ENCODE data around the gene TOX2. TPM values are rescaled to one million over a fixed set of nuclear protein-coding genes. Genes with fewer than 3 reads are reported as not detected.

The TOX2 gene
- total RNA-seq, 1 experiment from 2014 or later = 2.7 TPM

DNA sequence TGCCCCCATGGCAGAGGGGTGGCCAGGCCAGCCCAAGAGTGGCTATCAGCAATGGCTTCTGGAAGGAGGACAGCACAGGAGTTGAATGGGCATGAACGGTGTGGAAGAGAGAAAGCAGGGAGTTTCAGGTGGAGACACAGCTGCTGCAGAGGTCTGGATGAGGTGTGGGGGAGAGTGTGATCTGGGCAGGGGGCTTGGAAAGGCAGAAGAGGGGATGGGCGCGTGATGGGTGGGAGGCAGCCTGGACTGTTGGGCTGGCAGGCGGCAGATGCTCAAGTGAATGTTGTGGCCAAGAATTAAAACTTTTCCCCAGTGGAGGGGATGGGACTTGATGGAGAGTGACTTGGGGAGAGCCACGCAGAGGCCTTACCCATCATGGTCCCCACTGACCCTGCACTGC is 46.5 kb downstream of the TOX2 start:
- no TSS peak for BruUV-seq (replicated peaks)
- no peaks in the 10 kb centered on the region for H3K36me3 Mint-ChIP-seq (ENCODE audit: insufficient read depth, unreplicated experiment)
- CTCF ChIA-PET = no interaction called here
- no peaks in the 10 kb centered on the region for H3K27me3 Mint-ChIP-seq (ENCODE audit: insufficient read depth, unreplicated experiment)
- POLR2A ChIA-PET = no interaction called here
- H3K4me1 Mint-ChIP-seq (ENCODE audit: insufficient read depth, unreplicated experiment) = peaks cover 12% of the 10 kb centered on the region
- intact Hi-C loops (cut with micrococcal nuclease) = no loop called here
- TF ChIP-seq, protein P1, sequence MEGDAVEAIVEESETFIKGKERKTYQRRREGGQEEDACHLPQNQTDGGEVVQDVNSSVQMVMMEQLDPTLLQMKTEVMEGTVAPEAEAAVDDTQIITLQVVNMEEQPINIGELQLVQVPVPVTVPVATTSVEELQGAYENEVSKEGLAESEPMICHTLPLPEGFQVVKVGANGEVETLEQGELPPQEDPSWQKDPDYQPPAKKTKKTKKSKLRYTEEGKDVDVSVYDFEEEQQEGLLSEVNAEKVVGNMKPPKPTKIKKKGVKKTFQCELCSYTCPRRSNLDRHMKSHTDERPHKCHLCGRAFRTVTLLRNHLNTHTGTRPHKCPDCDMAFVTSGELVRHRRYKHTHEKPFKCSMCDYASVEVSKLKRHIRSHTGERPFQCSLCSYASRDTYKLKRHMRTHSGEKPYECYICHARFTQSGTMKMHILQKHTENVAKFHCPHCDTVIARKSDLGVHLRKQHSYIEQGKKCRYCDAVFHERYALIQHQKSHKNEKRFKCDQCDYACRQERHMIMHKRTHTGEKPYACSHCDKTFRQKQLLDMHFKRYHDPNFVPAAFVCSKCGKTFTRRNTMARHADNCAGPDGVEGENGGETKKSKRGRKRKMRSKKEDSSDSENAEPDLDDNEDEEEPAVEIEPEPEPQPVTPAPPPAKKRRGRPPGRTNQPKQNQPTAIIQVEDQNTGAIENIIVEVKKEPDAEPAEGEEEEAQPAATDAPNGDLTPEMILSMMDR (IDR thresholded peaks at IDR 0.05; ENCODE audit: unreplicated experiment) = no peak
- no peaks in the 10 kb centered on the region for H3K9me3 Mint-ChIP-seq (ENCODE audit: unreplicated experiment)
- H3K4me3 Mint-ChIP-seq (ENCODE audit: unreplicated experiment) = no peak overlapping the region
- peak overlapping the region; percentile 31 for H3K27ac Mint-ChIP-seq (ENCODE audit: low read depth, unreplicated experiment)
- no peak for DNase-seq (ENCODE audit: unreplicated experiment)

DNA sequence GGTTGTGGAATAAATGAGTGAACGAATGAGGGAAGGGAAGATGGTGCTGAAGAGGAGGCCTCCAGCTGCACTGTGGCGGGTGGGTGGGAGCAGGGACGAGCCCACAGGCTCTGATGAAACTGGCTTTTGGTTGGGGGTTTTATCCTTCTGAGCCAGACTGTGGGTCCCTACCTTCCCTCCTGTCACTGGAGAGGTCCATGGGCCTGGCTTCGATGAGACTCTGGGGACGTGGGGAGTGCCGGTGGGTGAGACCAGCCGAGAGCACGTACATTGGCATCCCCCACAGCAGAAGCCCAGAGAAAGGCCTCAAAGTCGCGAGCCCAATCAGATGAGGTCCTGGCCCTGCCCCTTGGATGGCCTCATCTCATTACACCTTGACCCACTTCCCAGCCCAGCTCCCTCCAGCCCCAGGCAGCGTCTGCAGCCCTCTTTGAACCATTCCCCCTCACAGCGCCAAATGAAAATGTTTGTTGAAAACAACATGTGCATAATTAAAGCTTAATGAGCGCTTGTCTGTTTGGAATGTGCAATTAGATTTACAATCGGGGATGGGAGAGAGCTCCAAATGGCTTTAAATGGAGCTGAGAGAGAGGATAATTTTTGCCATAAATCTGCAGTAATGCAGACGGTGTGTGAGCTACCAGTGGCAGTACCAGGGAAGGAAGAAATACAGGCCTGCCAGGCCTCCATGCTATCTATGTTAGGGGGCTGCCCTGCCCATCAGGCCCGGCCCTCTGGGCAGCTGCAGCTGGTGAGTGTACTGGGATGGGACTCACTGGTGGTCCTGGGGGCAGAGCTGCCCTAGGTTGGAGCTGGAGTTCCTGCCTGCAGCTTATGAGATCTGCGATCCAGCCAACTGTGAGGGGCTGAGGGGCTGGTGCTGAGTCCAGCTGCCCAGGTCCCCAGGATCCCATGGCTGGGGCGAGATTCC is 47.2 kb downstream of the TOX2 start:
- POLR2A ChIA-PET = no interaction called here
- no peak overlapping the region for H3K27ac Mint-ChIP-seq (ENCODE audit: low read depth, unreplicated experiment)
- TF ChIP-seq, protein P1 (IDR thresholded peaks at IDR 0.05; ENCODE audit: unreplicated experiment) = no peak
- no peak overlapping the region for H3K4me3 Mint-ChIP-seq (ENCODE audit: unreplicated experiment)
- peaks cover 8% of the 10 kb centered on the region for H3K4me1 Mint-ChIP-seq (ENCODE audit: insufficient read depth, unreplicated experiment)
- no peaks in the 10 kb centered on the region for H3K9me3 Mint-ChIP-seq (ENCODE audit: unreplicated experiment)
- DNase-seq (ENCODE audit: unreplicated experiment) = no peak
- intact Hi-C loops (cut with micrococcal nuclease) = no loop called here
- no TSS peak for BruUV-seq (replicated peaks)
- CTCF ChIA-PET = interaction anchor here (0.6 kb wide), 2 partner anchors 163 to 213 kb away, joined by 3 read pairs; no protein-coding TSS in a partner anchor
- H3K27me3 Mint-ChIP-seq (ENCODE audit: insufficient read depth, unreplicated experiment) = no peaks in the 10 kb centered on the region
- no peaks in the 10 kb centered on the region for H3K36me3 Mint-ChIP-seq (ENCODE audit: insufficient read depth, unreplicated experiment)

DNA sequence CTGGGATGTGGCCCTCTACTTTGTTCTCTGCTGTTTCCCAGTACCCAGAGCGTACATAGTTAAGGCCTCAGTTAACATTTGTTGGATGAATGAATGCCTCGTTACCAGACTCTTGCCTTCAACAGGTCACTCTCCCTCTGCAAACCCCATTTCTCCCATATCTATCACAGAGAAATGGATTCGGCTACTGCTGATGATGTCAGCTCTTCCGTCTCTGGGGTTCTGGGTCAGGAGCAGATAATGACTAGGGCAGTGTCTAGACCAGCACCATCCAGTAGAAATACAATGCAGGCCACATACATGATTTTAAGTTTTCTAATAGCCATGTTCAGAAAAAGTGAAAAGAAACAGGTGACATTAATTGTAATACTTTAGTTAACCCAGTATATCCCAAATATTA is 47.9 kb downstream of the TOX2 start:
- Mint-ChIP-seq H3K9me3 (ENCODE audit: unreplicated experiment) (no peaks in the 10 kb centered on the region), H3K4me3 (ENCODE audit: unreplicated experiment) (no peak overlapping the region), H3K36me3 (ENCODE audit: insufficient read depth, unreplicated experiment) (no peaks in the 10 kb centered on the region), H3K27me3 (ENCODE audit: insufficient read depth, unreplicated experiment) (no peaks in the 10 kb centered on the region), H3K27ac (ENCODE audit: low read depth, unreplicated experiment) (no peak overlapping the region), H3K4me1 (ENCODE audit: insufficient read depth, unreplicated experiment) (peaks cover 6% of the 10 kb centered on the region)
- ChIA-PET CTCF (interaction anchor here (0.6 to 1.2 kb wide), 2 partner anchors 163 to 213 kb away, joined by 3 read pairs; no protein-coding TSS in a partner anchor), POLR2A (no interaction called here)
- TF ChIP-seq, protein P1 (IDR thresholded peaks at IDR 0.05; ENCODE audit: unreplicated experiment) = no peak
- no peak for DNase-seq (ENCODE audit: unreplicated experiment)
- intact Hi-C loops (cut with micrococcal nuclease) = no loop called here
- no TSS peak for BruUV-seq (replicated peaks)

DNA sequence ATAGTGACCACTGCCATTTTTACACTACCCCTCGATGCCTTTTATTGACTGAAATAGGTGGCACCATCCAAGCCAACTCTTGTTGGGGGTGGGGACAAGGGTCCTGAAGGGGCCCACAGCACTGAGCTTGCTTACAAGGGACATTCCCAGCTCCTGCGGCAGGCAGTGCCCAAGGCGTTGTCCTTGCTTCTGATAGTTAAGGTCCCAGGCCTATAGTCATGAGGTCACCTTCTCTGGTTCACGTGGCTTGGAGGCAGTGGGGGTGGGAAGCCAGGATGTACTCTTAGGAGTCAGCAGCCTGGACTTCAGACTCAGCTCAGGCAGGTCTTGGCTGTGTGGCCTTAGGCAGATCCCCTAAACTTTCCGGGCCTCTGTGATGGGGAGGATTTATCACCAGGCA is 48.6 kb downstream of the TOX2 start:
- intact Hi-C loops (cut with micrococcal nuclease) = no loop called here
- TF ChIP-seq, protein P1 (IDR thresholded peaks at IDR 0.05; ENCODE audit: unreplicated experiment) = no peak
- no peak overlapping the region for H3K4me3 Mint-ChIP-seq (ENCODE audit: unreplicated experiment)
- no peaks in the 10 kb centered on the region for H3K36me3 Mint-ChIP-seq (ENCODE audit: insufficient read depth, unreplicated experiment)
- H3K27ac Mint-ChIP-seq (ENCODE audit: low read depth, unreplicated experiment) = no peak overlapping the region
- no peaks in the 10 kb centered on the region for H3K27me3 Mint-ChIP-seq (ENCODE audit: insufficient read depth, unreplicated experiment)
- CTCF ChIA-PET = interaction anchor here (1.2 to 1.4 kb wide), 2 partner anchors 213 to 425 kb away, joined by 3 to 4 read pairs; no protein-coding TSS in a partner anchor
- BruUV-seq (replicated peaks) = no TSS peak
- no peak for DNase-seq (ENCODE audit: unreplicated experiment)
- H3K4me1 Mint-ChIP-seq (ENCODE audit: insufficient read depth, unreplicated experiment) = peaks cover 6% of the 10 kb centered on the region
- POLR2A ChIA-PET = interaction anchor here (0.9 kb wide), 1 partner anchor 22 kb away, joined by 4 read pairs; no protein-coding TSS in a partner anchor
- no peaks in the 10 kb centered on the region for H3K9me3 Mint-ChIP-seq (ENCODE audit: unreplicated experiment)
